WTC11 (cell line): Measurements from ENCODE around the gene CCDC116.

Experiments used
- ATF1 ChIP-seq: sonication (generic); formaldehyde crosslinking; IDR thresholded peaks from 2 replicates; pipeline ENCODE4 v1.8.1; 2023; ENCODE audit warnings: mild to moderate bottlenecking, moderate library complexity, missing genetic modification reagents
- ATF3 ChIP-seq: sonication (generic); formaldehyde crosslinking; conservative IDR thresholded peaks from 2 replicates; pipeline ENCODE4 v1.8.1; 2022; ENCODE audit warnings: mild to moderate bottlenecking, missing genetic modification reagents
- CBFB ChIP-seq: sonication (generic); formaldehyde crosslinking; IDR thresholded peaks from 2 replicates; pipeline ENCODE4 v1.8.1; 2022; ENCODE audit warnings: mild to moderate bottlenecking, low read depth, missing genetic modification reagents
- CREB1 ChIP-seq: sonication (generic); formaldehyde crosslinking; IDR thresholded peaks from 2 replicates; pipeline ENCODE4 v1.8.0; 2023; ENCODE audit warnings: mild to moderate bottlenecking, missing genetic modification reagents
- CTCF ChIP-seq: fragments of 200-600 bp; IDR thresholded peaks from 2 replicates; pipeline ENCODE4 v1.8.0; 2022; ENCODE audit warnings: antibody characterized with exemption
- JAZF1 ChIP-seq: fragments of 250-450 bp; sonication (Bioruptor Pico); IDR thresholded peaks from 2 replicates; pipeline ENCODE4 v1.9.0; 2021; ENCODE audit warnings: moderate library complexity, mild to moderate bottlenecking, inconsistent platforms
- NFATC4 ChIP-seq: fragments of 250-450 bp; sonication (Bioruptor Pico); IDR thresholded peaks from 2 replicates; pipeline ENCODE4 v1.9.0; 2021; ENCODE audit warnings: mild to moderate bottlenecking
- NR3C1 ChIP-seq: sonication (generic); formaldehyde crosslinking; conservative IDR thresholded peaks from 2 replicates; pipeline ENCODE4 v1.8.1; 2023; ENCODE audit warnings: low read depth, mild to moderate bottlenecking, missing genetic modification reagents
- STAT6 ChIP-seq: sonication (generic); formaldehyde crosslinking; conservative IDR thresholded peaks from 2 replicates; pipeline ENCODE4 v1.8.1; 2023; ENCODE audit warnings: mild to moderate bottlenecking, low read depth, missing genetic modification reagents, moderate library complexity
- ZNF671 ChIP-seq: fragments of 250-450 bp; sonication (Bioruptor Pico); IDR thresholded peaks from 2 replicates; pipeline ENCODE4 v1.8.0; 2021; ENCODE audit warnings: mild to moderate bottlenecking

- no peak for TF ChIP-seq CTCF
- no peak for TF ChIP-seq ATF3
- TF ChIP-seq JAZF1 (CRISPR knock-in tag): no peak
- no peak for TF ChIP-seq ZNF671 (CRISPR knock-in tag)
- TF ChIP-seq CBFB: no peak
- no peak for TF ChIP-seq ATF1
- TF ChIP-seq STAT6 (CRISPR knock-in tag): no peak
- TF ChIP-seq CREB1 (CRISPR knock-in tag): no peak
- no peak for TF ChIP-seq NR3C1
- TF ChIP-seq NFATC4 (CRISPR knock-in tag): no peak
Measured at GRCh38 chr22:21591695-21592094, 40.9 kb upstream of the CCDC116 start.
